Measurements from ENCODE around the gene ATRN.

Gene ATRN

GRCh38 chr20:3653921-3654320, 183.1 kb downstream of the ATRN start:
- DNase-seq (ENCODE audit: extremely low spot score): no peak
- ChIA-PET POLR2A (no interaction called here), CTCF (no interaction called here)
- TF ChIP-seq LEF1 (IDR thresholded peaks at IDR 0.05; ENCODE audit: borderline replicate concordance): no peak

- DNase-seq (ENCODE audit: extremely low spot score): no peak
- TF ChIP-seq NFRKB (IDR thresholded peaks at IDR 0.05) (no peak), FOXK2 (IDR thresholded peaks at IDR 0.05) (no peak), SP1 (IDR thresholded peaks at IDR 0.05) (no peak), FOXM1 (IDR thresholded peaks at IDR 0.05; ENCODE audit: borderline replicate concordance) (no peak), L3MBTL2 (conservative IDR thresholded peaks at IDR 0.05) (no peak), ZNF384 (IDR thresholded peaks at IDR 0.05) (no peak), HDGF (IDR thresholded peaks at IDR 0.05; ENCODE audit: borderline replicate concordance) (no peak), ELF4 (IDR thresholded peaks at IDR 0.05) (no peak), FOXA1 (IDR thresholded peaks at IDR 0.05) (no peak), PKNOX1 (IDR thresholded peaks at IDR 0.05) (no peak), TARDBP (IDR thresholded peaks at IDR 0.05) (no peak), LEF1 (IDR thresholded peaks at IDR 0.05; ENCODE audit: borderline replicate concordance) (no peak), CTBP1 (IDR thresholded peaks at IDR 0.05; ENCODE audit: borderline replicate concordance) (no peak), ARNT (IDR thresholded peaks at IDR 0.05) (no peak), SUZ12 (IDR thresholded peaks at IDR 0.05) (no peak)
- ChIA-PET CTCF (no interaction called here), POLR2A (no interaction called here)
These were observed 183.7 kb downstream of the ATRN start for GRCh38 chr20:3654326-3655130.

- TF ChIP-seq FOXK2 (IDR thresholded peaks at IDR 0.05): no peak
- no peak for TF ChIP-seq HDGF (IDR thresholded peaks at IDR 0.05; ENCODE audit: borderline replicate concordance)
- no peak for TF ChIP-seq TARDBP (IDR thresholded peaks at IDR 0.05)
- no peak for TF ChIP-seq PKNOX1 (IDR thresholded peaks at IDR 0.05)
- TF ChIP-seq NFRKB (IDR thresholded peaks at IDR 0.05): no peak
- no peak for TF ChIP-seq ZNF384 (IDR thresholded peaks at IDR 0.05)
- TF ChIP-seq LEF1 (IDR thresholded peaks at IDR 0.05; ENCODE audit: borderline replicate concordance): no peak
- no peak for TF ChIP-seq CTBP1 (IDR thresholded peaks at IDR 0.05; ENCODE audit: borderline replicate concordance)
- TF ChIP-seq L3MBTL2 (conservative IDR thresholded peaks at IDR 0.05): no peak
- no peak for TF ChIP-seq FOXM1 (IDR thresholded peaks at IDR 0.05; ENCODE audit: borderline replicate concordance)
- no peak for TF ChIP-seq ELF4 (IDR thresholded peaks at IDR 0.05)
- no peak for TF ChIP-seq SUZ12 (IDR thresholded peaks at IDR 0.05)
- no peak for TF ChIP-seq ARNT (IDR thresholded peaks at IDR 0.05)
- TF ChIP-seq FOXA1 (IDR thresholded peaks at IDR 0.05): no peak
- ChIA-PET POLR2A (no interaction called here), CTCF (no interaction called here)
- DNase-seq (ENCODE audit: extremely low spot score): no peak
These were observed 184.2 kb downstream of the ATRN start for GRCh38 chr20:3655131-3655405.

- CTCF ChIA-PET: interaction anchor here (1.0 kb wide), 1 partner anchor 53 kb away, joined by 3 read pairs; no protein-coding TSS in a partner anchor
- no peak for DNase-seq (ENCODE audit: extremely low spot score)
- TF ChIP-seq BHLHE40 (IDR thresholded peaks at IDR 0.05; ENCODE audit: borderline replicate concordance): no peak
- no peak for TF ChIP-seq ZNF384 (IDR thresholded peaks at IDR 0.05)
- TF ChIP-seq SUZ12 (IDR thresholded peaks at IDR 0.05): no peak
- TF ChIP-seq SP1 (IDR thresholded peaks at IDR 0.05): no peak
- TF ChIP-seq NFRKB (IDR thresholded peaks at IDR 0.05): no peak
- TF ChIP-seq ARNT (IDR thresholded peaks at IDR 0.05): no peak
- no peak for TF ChIP-seq L3MBTL2 (conservative IDR thresholded peaks at IDR 0.05)
- POLR2A ChIA-PET: no interaction called here
These were observed 187.3 kb downstream of the ATRN start for GRCh38 chr20:3658019-3658715.

GRCh38 chr20:3658716-3659491, 188.1 kb downstream of the ATRN start:
- POLR2A ChIA-PET: no interaction called here

GRCh38 chr20:3659492-3660261, 188.9 kb downstream of the ATRN start:
- DNase-seq (ENCODE audit: extremely low spot score): no peak
- POLR2A ChIA-PET: no interaction called here
- CTCF ChIA-PET: no interaction called here
- TF ChIP-seq PKNOX1 (IDR thresholded peaks at IDR 0.05) (no peak), BHLHE40 (IDR thresholded peaks at IDR 0.05; ENCODE audit: borderline replicate concordance) (no peak), LEF1 (IDR thresholded peaks at IDR 0.05; ENCODE audit: borderline replicate concordance) (no peak), HDGF (IDR thresholded peaks at IDR 0.05; ENCODE audit: borderline replicate concordance) (no peak), FOXA1 (IDR thresholded peaks at IDR 0.05) (no peak), CTBP1 (IDR thresholded peaks at IDR 0.05; ENCODE audit: borderline replicate concordance) (no peak), ARNT (IDR thresholded peaks at IDR 0.05) (no peak), ELF4 (IDR thresholded peaks at IDR 0.05) (no peak), SUZ12 (IDR thresholded peaks at IDR 0.05) (no peak), L3MBTL2 (conservative IDR thresholded peaks at IDR 0.05) (no peak), TARDBP (IDR thresholded peaks at IDR 0.05) (no peak), FOXM1 (IDR thresholded peaks at IDR 0.05; ENCODE audit: borderline replicate concordance) (no peak), NFRKB (IDR thresholded peaks at IDR 0.05) (no peak), FOXK2 (IDR thresholded peaks at IDR 0.05) (no peak), ZNF384 (IDR thresholded peaks at IDR 0.05) (no peak), SP1 (IDR thresholded peaks at IDR 0.05) (no peak)

More at GRCh38 chr20:3658716-3659491, 188.1 kb downstream of the ATRN start:
- CTCF ChIA-PET: no interaction called here
- TF ChIP-seq SUZ12 (IDR thresholded peaks at IDR 0.05) (no peak), ARNT (IDR thresholded peaks at IDR 0.05) (no peak), FOXA1 (IDR thresholded peaks at IDR 0.05) (no peak), FOXK2 (IDR thresholded peaks at IDR 0.05) (no peak), LEF1 (IDR thresholded peaks at IDR 0.05; ENCODE audit: borderline replicate concordance) (no peak), CTBP1 (IDR thresholded peaks at IDR 0.05; ENCODE audit: borderline replicate concordance) (no peak), HDGF (IDR thresholded peaks at IDR 0.05; ENCODE audit: borderline replicate concordance) (no peak), ZNF384 (IDR thresholded peaks at IDR 0.05) (no peak)
- no peak for DNase-seq (ENCODE audit: extremely low spot score)
